Activated T-helper 1 cell treated with anti-CD3 and anti-CD28 coated beads, Interleukin-12 subunit alpha, Interleukin-12 subunit beta, Interleukin-2, Interleukin-4 antibody, amounts not matched to agents 30 ng/mL and 10 ng/mL and 1 ng/mL, durations not matched to agents 14 hours and 24 hours and 36 hours (primary cell): ENCODE data around the gene SDF2. TPM values are rescaled to one million over a fixed set of nuclear protein-coding genes. Genes with fewer than 3 reads are reported as not detected.
A peak's percentile ranks its signal among the peaks of the same experiment; 100 is the strongest.

ENCODE experiments used
- DNase-seq: peaks from one replicate; pipeline ENCODE4 v3.0.0; 2021; ENCODE audit warnings: low spot score
- H3K27ac Mint-ChIP-seq: one replicate; pipeline ENCODE4 v1.8.0; 2021; ENCODE audit warnings: mild to moderate bottlenecking, mixed read lengths
- H3K27me3 Mint-ChIP-seq: one replicate; pipeline ENCODE4 v1.8.0; 2022; ENCODE audit warnings: mild to moderate bottlenecking, moderate library complexity, mixed read lengths; ENCODE audit not compliant: insufficient read depth
- H3K36me3 Mint-ChIP-seq: one replicate; pipeline ENCODE4 v1.8.0; 2021; ENCODE audit warnings: low read depth, mixed read lengths
- H3K4me1 Mint-ChIP-seq: one replicate; pipeline ENCODE4 v1.8.0; 2021; ENCODE audit warnings: low read depth, mixed read lengths
- H3K4me3 Mint-ChIP-seq: one replicate; pipeline ENCODE4 v1.8.0; 2021; ENCODE audit warnings: mild to moderate bottlenecking, moderate library complexity, mixed read lengths
- H3K9me3 Mint-ChIP-seq: one replicate; pipeline ENCODE4 v1.8.0; 2021; ENCODE audit warnings: mixed read lengths
- intact Hi-C: fragments of 100-400 bp; cut with micrococcal nuclease; formaldehyde crosslinking; loops from one replicate; pipeline ENCODE4 v1.15.1; 2024
- total RNA-seq: library from RNA; stranded (reverse); gene quantifications from 2 replicates; pipeline ENCODE4 v1.2.3, GENCODE V29; 2022

Gene SDF2
- total RNA-seq = 47.9 and 51.0 TPM in 2 replicates

GRCh38 chr17:28661635-28662526 lies at the start of gene SDF2, which contains the start of gene SUPT6H:
Gene SDF2, minus strand, starts transcription at chr17:28661906. Its CDS starts 30 bp downstream, at chr17:28661876.
Gene SUPT6H, plus strand, starts transcription at chr17:28662205. Its CDS starts 11,197 bp downstream, at chr17:28673402.
- Mint-ChIP-seq H3K9me3 (no peaks in the 10 kb centered on the region), H3K27ac (peak within 1 kb of the TSS; percentile 99), H3K4me1 (peaks cover 53% of the 10 kb centered on the region), H3K27me3 (no peaks in the 10 kb centered on the region), H3K4me3 (peak within 1 kb of the TSS; percentile 100), H3K36me3 (peaks cover 37% of the 10 kb centered on the region)
- peak; percentile 90 for DNase-seq
- intact Hi-C loops = loop anchor here (1.0 to 5.0 kb wide), 5 partner anchors 17 to 290 kb away; partner anchors contain the start of genes BLTP2, PHF12, PIGS and PROCA1

- Mint-ChIP-seq H3K4me3 (peak overlapping the region; percentile 89), H3K27me3 (peaks cover 16% of the 10 kb centered on the region), H3K36me3 (peaks cover 2% of the 10 kb centered on the region), H3K9me3 (no peaks in the 10 kb centered on the region), H3K4me1 (peaks cover 20% of the 10 kb centered on the region), H3K27ac (peak overlapping the region; percentile 92)
- DNase-seq = peak; percentile 92
- intact Hi-C loops = loop anchor here (1.0 to 10.0 kb wide), 7 partner anchors 8 to 684 kb away; partner anchors contain the start of genes ALDOC, BLTP2, RPL23A and SPAG5
Measured at GRCh38 chr17:28710861-28711722, 49.4 kb upstream of the SDF2 start.

- intact Hi-C loops = no loop called here
- no peaks in the 10 kb centered on the region for H3K27me3 Mint-ChIP-seq
- DNase-seq = no peak
- no peak overlapping the region for H3K4me3 Mint-ChIP-seq
- H3K36me3 Mint-ChIP-seq = peaks cover 13% of the 10 kb centered on the region
- H3K9me3 Mint-ChIP-seq = no peaks in the 10 kb centered on the region
- H3K27ac Mint-ChIP-seq = no peak overlapping the region
- peaks cover 14% of the 10 kb centered on the region for H3K4me1 Mint-ChIP-seq
Measured at GRCh38 chr17:28707339-28707720, 45.6 kb upstream of the SDF2 start.

- Mint-ChIP-seq H3K27me3 (no peaks in the 10 kb centered on the region), H3K36me3 (peaks cover 17% of the 10 kb centered on the region), H3K27ac (no peak overlapping the region), H3K9me3 (no peaks in the 10 kb centered on the region), H3K4me1 (peaks cover 7% of the 10 kb centered on the region), H3K4me3 (no peak overlapping the region)
- DNase-seq = no peak
- intact Hi-C loops = no loop called here
Measured at GRCh38 chr17:28706471-28707338, 45.0 kb upstream of the SDF2 start.

GRCh38 chr17:28705728-28706334 lies 44.1 kb upstream of the SDF2 start:
- Mint-ChIP-seq H3K9me3 (no peaks in the 10 kb centered on the region), H3K36me3 (peaks cover 22% of the 10 kb centered on the region), H3K27me3 (no peaks in the 10 kb centered on the region), H3K4me1 (peaks cover 5% of the 10 kb centered on the region), H3K27ac (peak overlapping the region; percentile 31), H3K4me3 (no peak overlapping the region)
- no peak for DNase-seq
- intact Hi-C loops = no loop called here

GRCh38 chr17:28705074-28705659 lies 43.5 kb upstream of the SDF2 start:
- Mint-ChIP-seq H3K36me3 (peaks cover 27% of the 10 kb centered on the region), H3K27me3 (no peaks in the 10 kb centered on the region), H3K4me3 (no peak overlapping the region), H3K27ac (no peak overlapping the region), H3K4me1 (no peaks in the 10 kb centered on the region), H3K9me3 (no peaks in the 10 kb centered on the region)
- intact Hi-C loops = no loop called here
- no peak for DNase-seq

- H3K4me1 Mint-ChIP-seq = no peaks in the 10 kb centered on the region
- H3K9me3 Mint-ChIP-seq = no peaks in the 10 kb centered on the region
- intact Hi-C loops = no loop called here
- no peak for DNase-seq
- H3K36me3 Mint-ChIP-seq = peaks cover 36% of the 10 kb centered on the region
- no peaks in the 10 kb centered on the region for H3K27me3 Mint-ChIP-seq
- H3K27ac Mint-ChIP-seq = no peak overlapping the region
- H3K4me3 Mint-ChIP-seq = no peak overlapping the region
Measured at GRCh38 chr17:28704219-28704858, 42.6 kb upstream of the SDF2 start.

- no peak for DNase-seq
- intact Hi-C loops = no loop called here
- no peak overlapping the region for H3K4me3 Mint-ChIP-seq
- no peaks in the 10 kb centered on the region for H3K4me1 Mint-ChIP-seq
- H3K27ac Mint-ChIP-seq = no peak overlapping the region
- no peaks in the 10 kb centered on the region for H3K9me3 Mint-ChIP-seq
- H3K27me3 Mint-ChIP-seq = no peaks in the 10 kb centered on the region
- H3K36me3 Mint-ChIP-seq = peaks cover 37% of the 10 kb centered on the region
Measured at GRCh38 chr17:28703552-28704218, 42.0 kb upstream of the SDF2 start.

GRCh38 chr17:28702752-28703150 lies 41.0 kb upstream of the SDF2 start:
- intact Hi-C loops = no loop called here
- no peak overlapping the region for H3K4me3 Mint-ChIP-seq
- no peak overlapping the region for H3K27ac Mint-ChIP-seq

GRCh38 chr17:28702026-28702751 lies 40.5 kb upstream of the SDF2 start:
- no peak overlapping the region for H3K27ac Mint-ChIP-seq
- intact Hi-C loops = no loop called here
- H3K36me3 Mint-ChIP-seq = peaks cover 46% of the 10 kb centered on the region
- no peak overlapping the region for H3K4me3 Mint-ChIP-seq
- no peaks in the 10 kb centered on the region for H3K4me1 Mint-ChIP-seq
- no peaks in the 10 kb centered on the region for H3K9me3 Mint-ChIP-seq
- no peaks in the 10 kb centered on the region for H3K27me3 Mint-ChIP-seq
- DNase-seq = no peak

More at GRCh38 chr17:28702752-28703150, 41.0 kb upstream of the SDF2 start:
- no peak for DNase-seq
- Mint-ChIP-seq H3K4me1 (no peaks in the 10 kb centered on the region), H3K36me3 (peaks cover 42% of the 10 kb centered on the region), H3K9me3 (no peaks in the 10 kb centered on the region), H3K27me3 (no peaks in the 10 kb centered on the region)
